Measurements from ENCODE around the gene ILF2. TPM values are rescaled to one million over a fixed set of nuclear protein-coding genes. Genes with fewer than 3 reads are reported as not detected.
"Not testable (repeated sequence)": the region's sequence is repeated elsewhere in the genome, so short reads cannot be mapped to it uniquely, and the experiment has no call there.

The ILF2 gene
- polyA plus RNA-seq (2013, experiment 1 of 2): 342 TPM
- polyA plus RNA-seq (2013, experiment 2 of 2): 328 TPM

DNA sequence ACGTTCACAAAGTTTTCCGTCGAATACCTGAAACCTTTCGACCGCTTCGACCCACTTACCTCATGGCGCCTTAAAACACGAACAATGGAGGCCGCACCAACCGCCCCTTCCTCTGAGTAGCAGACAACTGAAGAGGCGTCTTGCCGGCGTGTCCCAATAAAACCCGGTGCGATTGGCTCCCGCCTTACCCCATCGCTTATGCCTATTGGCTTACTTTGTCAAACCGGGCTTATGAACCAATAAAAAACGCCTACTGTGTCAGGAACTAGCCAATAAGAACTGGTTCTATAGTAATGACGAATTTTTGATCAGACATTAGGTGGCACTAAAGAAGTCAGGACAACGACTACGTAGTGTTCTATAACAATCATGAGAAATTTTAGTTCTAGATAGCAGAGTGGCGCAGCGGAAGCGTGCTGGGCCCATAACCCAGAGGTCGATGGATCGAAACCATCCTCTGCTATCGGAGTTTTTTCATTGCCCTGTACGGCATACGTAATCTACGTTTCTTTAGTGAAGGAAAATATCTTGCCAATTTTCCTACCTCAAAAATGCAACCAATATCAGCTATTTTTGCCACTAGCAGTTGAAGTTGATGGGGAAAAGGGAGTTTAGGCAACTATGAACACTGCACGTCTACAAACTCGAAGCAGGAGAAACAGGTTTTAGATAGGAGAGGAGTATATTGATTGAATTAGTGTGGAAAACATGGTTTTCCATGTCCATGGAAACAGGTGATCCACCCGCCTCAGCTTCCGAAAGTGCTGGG lies at the start of gene ILF2:
Gene ILF2 (minus strand): TSS at position 135 of the 769 bp plus-strand sequence. CDS start 71 bp downstream, at position 64.
- WGBS, 2 donors (ENCODE audit: extremely low coverage in 2 of 2, insufficient read length in 2 of 2, insufficient replicate concordance in 1 of 2): no CpG with 5 or more reads among the region's 35 CpGs
- no peak within 1 kb of the TSS for H4K91ac ChIP-seq (ENCODE audit: low read depth, low read length, poor library complexity)

DNA sequence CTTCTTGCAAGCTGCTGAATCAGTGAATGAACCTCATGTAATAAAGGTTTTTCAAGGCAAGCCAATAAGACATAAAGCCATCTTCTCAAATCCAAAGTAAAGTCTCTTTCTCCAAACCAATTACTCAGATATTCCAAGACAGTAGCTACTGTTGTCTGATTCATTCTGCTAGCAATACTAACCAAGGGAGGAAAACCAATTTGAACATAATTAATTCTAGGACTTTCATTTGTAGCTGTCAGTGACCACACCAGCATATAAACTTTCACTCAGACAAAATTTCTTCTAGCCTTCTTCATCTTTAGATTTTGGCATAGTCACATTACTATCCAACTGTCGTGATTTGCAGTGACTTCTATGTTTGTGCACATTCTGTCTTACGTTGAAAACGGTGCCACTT lies 46.5 kb upstream of the ILF2 start:
- peaks cover 0 to 1% of the 10 kb centered on the region in 2 donors for H3K4me1 ChIP-seq (ENCODE audit: control insufficient read depth in 2 of 2, insufficient read depth in 1 of 2, low read depth in 1 of 2, low read length in 2 of 2)
- no peak overlapping the region for H3K4ac ChIP-seq (ENCODE audit: low read length)
- no peak overlapping the region for H2BK15ac ChIP-seq (ENCODE audit: low read length)
- H3K27ac ChIP-seq (replicated peaks; ENCODE audit: low read length): no peak overlapping the region
- H3K27me3 ChIP-seq (ENCODE audit: control insufficient read depth in 3 of 3, insufficient read depth in 3 of 3, low read depth in 1 of 3, low read length in 3 of 3): no peaks in the 10 kb centered on the region
- no peak overlapping the region for H2BK120ac ChIP-seq (ENCODE audit: low read depth, low read length)
- H3K4me3 ChIP-seq (ENCODE audit: low read length in 2 of 2): no peak overlapping the region
- H3K9ac ChIP-seq (ENCODE audit: low read depth, low read length, poor library complexity): no peak overlapping the region
- DNase-seq (ENCODE audit: low spot score): no peak
- no peaks in the 10 kb centered on the region for H3K79me1 ChIP-seq (ENCODE audit: low read depth, low read length)
- H3K36me3 ChIP-seq (replicated peaks in 1 of 2; ENCODE audit: control insufficient read depth in 2 of 2, insufficient read depth in 2 of 2, low read length in 2 of 2): no peaks in the 10 kb centered on the region
- no peak overlapping the region for H4K8ac ChIP-seq (ENCODE audit: low read depth, low read length)
- H3K14ac ChIP-seq (ENCODE audit: low read length): no peak overlapping the region
- no peak overlapping the region for H2AFZ ChIP-seq (ENCODE audit: low read length)
- no peaks in the 10 kb centered on the region for H3K9me3 ChIP-seq (replicated peaks in 1 of 2; ENCODE audit: control insufficient read depth in 2 of 2, insufficient read depth in 1 of 2, low read depth in 1 of 2, low read length in 2 of 2)
- no CpG with 5 or more reads among the region's 3 CpGs for WGBS, 2 donors (ENCODE audit: extremely low coverage in 2 of 2, insufficient read length in 2 of 2, insufficient replicate concordance in 1 of 2)
- H3K18ac ChIP-seq (ENCODE audit: low read length): no peak overlapping the region
- no peak overlapping the region for H2AK5ac ChIP-seq (ENCODE audit: low read depth, low read length)
- H2BK5ac ChIP-seq (ENCODE audit: low read length): no peak overlapping the region
- H3K23ac ChIP-seq (ENCODE audit: low read depth, low read length, poor library complexity): no peak overlapping the region
- H4K91ac ChIP-seq (ENCODE audit: low read depth, low read length, poor library complexity): no peak overlapping the region
- H3K4me2 ChIP-seq (ENCODE audit: insufficient read depth, low read length, poor library complexity, severe bottlenecking): no peak overlapping the region
- no peak overlapping the region for H2BK12ac ChIP-seq (ENCODE audit: low read length)

More for the DNA sequence above, at the start of gene ILF2:
- no peak within 1 kb of the TSS for H2BK120ac ChIP-seq (ENCODE audit: low read depth, low read length)
- no peak within 1 kb of the TSS for H2BK15ac ChIP-seq (ENCODE audit: low read length)
- peaks cover 3 to 9% of the 10 kb centered on the region in 2 donors for H3K4me1 ChIP-seq (ENCODE audit: control insufficient read depth in 2 of 2, insufficient read depth in 1 of 2, low read depth in 1 of 2, low read length in 2 of 2)
- peak within 1 kb of the TSS; percentile 73 for H3K27ac ChIP-seq (replicated peaks; ENCODE audit: low read length)
- peaks cover 28 to 41% of the 10 kb centered on the region in 2 donors for H3K36me3 ChIP-seq (replicated peaks in 1 of 2; ENCODE audit: control insufficient read depth in 2 of 2, insufficient read depth in 2 of 2, low read length in 2 of 2)
- peak; percentile 100 for DNase-seq (ENCODE audit: low spot score)
- H3K23ac ChIP-seq (ENCODE audit: low read depth, low read length, poor library complexity): peak within 1 kb of the TSS; percentile 18
- peak within 1 kb of the TSS; percentile 99 for H2AK5ac ChIP-seq (ENCODE audit: low read depth, low read length)
- H3K4ac ChIP-seq (ENCODE audit: low read length): peak within 1 kb of the TSS; percentile 26
- no peaks in the 10 kb centered on the region for H3K9me3 ChIP-seq (replicated peaks in 1 of 2; ENCODE audit: control insufficient read depth in 2 of 2, insufficient read depth in 1 of 2, low read depth in 1 of 2, low read length in 2 of 2)
- peak within 1 kb of the TSS; percentile 86 for H2AFZ ChIP-seq (ENCODE audit: low read length)
- H2BK5ac ChIP-seq (ENCODE audit: low read length): peak within 1 kb of the TSS; percentile 1
- H3K9ac ChIP-seq (ENCODE audit: low read depth, low read length, poor library complexity): peak within 1 kb of the TSS; percentile 93
- peak within 1 kb of the TSS; percentile 85 for H3K4me2 ChIP-seq (ENCODE audit: insufficient read depth, low read length, poor library complexity, severe bottlenecking)
- no peak within 1 kb of the TSS for H4K8ac ChIP-seq (ENCODE audit: low read depth, low read length)
- peak within 1 kb of the TSS; percentile 79 for H3K18ac ChIP-seq (ENCODE audit: low read length)
- H2BK12ac ChIP-seq (ENCODE audit: low read length): no peak within 1 kb of the TSS
- H3K79me1 ChIP-seq (ENCODE audit: low read depth, low read length): peaks cover 3% of the 10 kb centered on the region
- no peak within 1 kb of the TSS for H3K14ac ChIP-seq (ENCODE audit: low read length)
- H3K27me3 ChIP-seq (ENCODE audit: control insufficient read depth in 3 of 3, insufficient read depth in 3 of 3, low read depth in 1 of 3, low read length in 3 of 3): no peaks in the 10 kb centered on the region
- H3K4me3 ChIP-seq (ENCODE audit: low read length in 2 of 2): peak within 1 kb of the TSS; percentile 92 to 98

GRCh38 chr1:153716211-153716610 lies 45.4 kb upstream of the ILF2 start:
- not testable (repeated sequence) for H3K27ac ChIP-seq (replicated peaks; ENCODE audit: low read length); H3K27me3 ChIP-seq (ENCODE audit: control insufficient read depth in 3 of 3, insufficient read depth in 3 of 3, low read depth in 1 of 3, low read length in 3 of 3); H3K9me3 ChIP-seq (replicated peaks in 1 of 2; ENCODE audit: control insufficient read depth in 2 of 2, insufficient read depth in 1 of 2, low read depth in 1 of 2, low read length in 2 of 2); H4K8ac ChIP-seq (ENCODE audit: low read depth, low read length); H2BK15ac ChIP-seq (ENCODE audit: low read length); H2BK5ac ChIP-seq (ENCODE audit: low read length); H3K36me3 ChIP-seq (replicated peaks in 1 of 2; ENCODE audit: control insufficient read depth in 2 of 2, insufficient read depth in 2 of 2, low read length in 2 of 2); H3K4me2 ChIP-seq (ENCODE audit: insufficient read depth, low read length, poor library complexity, severe bottlenecking); H2AK5ac ChIP-seq (ENCODE audit: low read depth, low read length); H3K18ac ChIP-seq (ENCODE audit: low read length); H3K4me1 ChIP-seq (ENCODE audit: control insufficient read depth in 2 of 2, insufficient read depth in 1 of 2, low read depth in 1 of 2, low read length in 2 of 2); H3K79me1 ChIP-seq (ENCODE audit: low read depth, low read length); H3K9ac ChIP-seq (ENCODE audit: low read depth, low read length, poor library complexity); H2AFZ ChIP-seq (ENCODE audit: low read length); H4K91ac ChIP-seq (ENCODE audit: low read depth, low read length, poor library complexity); DNase-seq (ENCODE audit: low spot score); H2BK120ac ChIP-seq (ENCODE audit: low read depth, low read length); H3K14ac ChIP-seq (ENCODE audit: low read length); H2BK12ac ChIP-seq (ENCODE audit: low read length); H3K4ac ChIP-seq (ENCODE audit: low read length); H3K4me3 ChIP-seq (ENCODE audit: low read length in 2 of 2); H3K23ac ChIP-seq (ENCODE audit: low read depth, low read length, poor library complexity)
- no CpG with 5 or more reads among the region's 5 CpGs for WGBS, 2 donors (ENCODE audit: extremely low coverage in 2 of 2, insufficient read length in 2 of 2, insufficient replicate concordance in 1 of 2)

- H4K91ac ChIP-seq (ENCODE audit: low read depth, low read length, poor library complexity): no peak overlapping the region
- H3K9me3 ChIP-seq (replicated peaks in 1 of 2; ENCODE audit: control insufficient read depth in 2 of 2, insufficient read depth in 1 of 2, low read depth in 1 of 2, low read length in 2 of 2): no peaks in the 10 kb centered on the region
- no peak overlapping the region for H2BK120ac ChIP-seq (ENCODE audit: low read depth, low read length)
- no peaks in the 10 kb centered on the region for H3K4me1 ChIP-seq (ENCODE audit: control insufficient read depth in 2 of 2, insufficient read depth in 1 of 2, low read depth in 1 of 2, low read length in 2 of 2)
- H3K23ac ChIP-seq (ENCODE audit: low read depth, low read length, poor library complexity): no peak overlapping the region
- no peak overlapping the region for H2BK15ac ChIP-seq (ENCODE audit: low read length)
- no peak overlapping the region for H3K4ac ChIP-seq (ENCODE audit: low read length)
- peak overlapping the region; percentile 7 for H2AFZ ChIP-seq (ENCODE audit: low read length)
- H3K9ac ChIP-seq (ENCODE audit: low read depth, low read length, poor library complexity): no peak overlapping the region
- no CpG with 5 or more reads among the region's 7 CpGs for WGBS, 2 donors (ENCODE audit: extremely low coverage in 2 of 2, insufficient read length in 2 of 2, insufficient replicate concordance in 1 of 2)
- H4K8ac ChIP-seq (ENCODE audit: low read depth, low read length): no peak overlapping the region
- no peak overlapping the region for H2BK12ac ChIP-seq (ENCODE audit: low read length)
- no peak for DNase-seq (ENCODE audit: low spot score)
- no peak overlapping the region for H3K18ac ChIP-seq (ENCODE audit: low read length)
- H2AK5ac ChIP-seq (ENCODE audit: low read depth, low read length): no peak overlapping the region
- no peak overlapping the region for H3K4me3 ChIP-seq (ENCODE audit: low read length in 2 of 2)
- H3K4me2 ChIP-seq (ENCODE audit: insufficient read depth, low read length, poor library complexity, severe bottlenecking): no peak overlapping the region
- no peaks in the 10 kb centered on the region for H3K79me1 ChIP-seq (ENCODE audit: low read depth, low read length)
- no peaks in the 10 kb centered on the region for H3K27me3 ChIP-seq (ENCODE audit: control insufficient read depth in 3 of 3, insufficient read depth in 3 of 3, low read depth in 1 of 3, low read length in 3 of 3)
- H3K14ac ChIP-seq (ENCODE audit: low read length): no peak overlapping the region
- H2BK5ac ChIP-seq (ENCODE audit: low read length): no peak overlapping the region
- H3K27ac ChIP-seq (replicated peaks; ENCODE audit: low read length): no peak overlapping the region
- H3K36me3 ChIP-seq (replicated peaks in 1 of 2; ENCODE audit: control insufficient read depth in 2 of 2, insufficient read depth in 2 of 2, low read length in 2 of 2): no peaks in the 10 kb centered on the region
Observed at GRCh38 chr1:153711026-153711425, 40.2 kb upstream of the ILF2 start.

All from neuronal stem cell (in vitro differentiated cells).